Endothelial cell of hepatic sinusoid (primary cell): ENCODE results near the gene SLC35F2.
"Not testable (repeated sequence)": the region's sequence is repeated elsewhere in the genome, so short reads cannot be mapped to it uniquely, and the experiment has no call there.

Experiments used
- in situ Hi-C: cut with HindIII; loops from 2 replicates; pipeline ENCODE4 v1.10.0; 2017; ENCODE audit warnings: low sequenced_read_pairs

The SLC35F2 gene, protein sequence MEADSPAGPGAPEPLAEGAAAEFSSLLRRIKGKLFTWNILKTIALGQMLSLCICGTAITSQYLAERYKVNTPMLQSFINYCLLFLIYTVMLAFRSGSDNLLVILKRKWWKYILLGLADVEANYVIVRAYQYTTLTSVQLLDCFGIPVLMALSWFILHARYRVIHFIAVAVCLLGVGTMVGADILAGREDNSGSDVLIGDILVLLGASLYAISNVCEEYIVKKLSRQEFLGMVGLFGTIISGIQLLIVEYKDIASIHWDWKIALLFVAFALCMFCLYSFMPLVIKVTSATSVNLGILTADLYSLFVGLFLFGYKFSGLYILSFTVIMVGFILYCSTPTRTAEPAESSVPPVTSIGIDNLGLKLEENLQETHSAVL

GRCh38 chr11:107858217-107859070, at the start of gene SLC35F2:
Gene SLC35F2, minus strand, starts transcription at chr11:107858787. Its CDS starts 20 bp downstream, at chr11:107858767.
- in situ Hi-C loops: no loop called here

DNA sequence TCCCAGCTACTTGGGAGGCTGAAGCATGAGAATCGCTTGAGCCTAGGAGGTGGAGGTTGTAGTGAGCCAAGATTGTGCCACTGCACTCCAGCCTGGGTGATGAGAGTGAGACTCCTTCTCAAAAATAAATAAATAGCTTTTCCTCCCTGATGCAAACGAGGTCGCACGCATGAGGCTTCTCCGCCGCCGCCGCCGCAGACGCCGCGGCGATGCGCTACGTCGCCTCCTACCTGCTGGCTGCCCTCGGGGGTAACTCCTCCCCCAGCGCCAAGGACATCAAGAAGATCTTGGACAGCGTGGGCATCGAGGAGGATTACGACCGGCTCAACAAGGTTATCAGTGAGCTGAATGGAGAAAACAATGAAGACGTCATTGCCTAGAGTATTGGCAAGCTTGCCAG, 49.6 kb upstream of the SLC35F2 start:
- in situ Hi-C loops: no loop called here

- in situ Hi-C loops: no loop called here
These were observed 39.7 kb upstream of the SLC35F2 start for GRCh38 chr11:107898270-107898669.

GRCh38 chr11:107882095-107882820, 23.7 kb upstream of the SLC35F2 start:
- in situ Hi-C loops: no loop called here

DNA sequence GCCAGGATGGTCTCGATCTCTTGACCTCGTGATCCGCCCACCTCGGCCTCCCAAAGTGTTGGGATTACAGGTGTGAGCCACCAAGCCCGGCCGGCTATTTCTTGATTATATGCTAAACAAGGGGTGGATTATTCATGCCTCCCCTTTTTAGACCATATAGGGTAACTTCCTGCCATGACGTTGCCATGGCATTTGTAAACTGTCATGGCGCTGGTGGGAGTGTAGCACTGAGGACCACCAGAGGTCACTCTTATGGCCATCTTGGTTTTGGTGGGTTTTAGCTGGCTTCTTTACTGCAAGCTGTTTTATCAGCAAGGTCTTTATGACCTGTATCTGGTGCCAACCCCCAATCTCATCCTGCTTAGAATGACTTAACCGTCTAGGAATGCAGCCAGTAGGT, 22.9 kb upstream of the SLC35F2 start:
- in situ Hi-C loops: not testable (repeated sequence)

GRCh38 chr11:107876141-107876540, 17.6 kb upstream of the SLC35F2 start:
- in situ Hi-C loops: loop anchor here (5.0 kb wide), 1 partner anchor 64 kb away; no protein-coding TSS in a partner anchor

GRCh38 chr11:107864591-107864990, 6.0 kb upstream of the SLC35F2 start:
- in situ Hi-C loops: no loop called here

- in situ Hi-C loops: no loop called here
These were observed 2.1 kb upstream of the SLC35F2 start for GRCh38 chr11:107860688-107861087.

DNA sequence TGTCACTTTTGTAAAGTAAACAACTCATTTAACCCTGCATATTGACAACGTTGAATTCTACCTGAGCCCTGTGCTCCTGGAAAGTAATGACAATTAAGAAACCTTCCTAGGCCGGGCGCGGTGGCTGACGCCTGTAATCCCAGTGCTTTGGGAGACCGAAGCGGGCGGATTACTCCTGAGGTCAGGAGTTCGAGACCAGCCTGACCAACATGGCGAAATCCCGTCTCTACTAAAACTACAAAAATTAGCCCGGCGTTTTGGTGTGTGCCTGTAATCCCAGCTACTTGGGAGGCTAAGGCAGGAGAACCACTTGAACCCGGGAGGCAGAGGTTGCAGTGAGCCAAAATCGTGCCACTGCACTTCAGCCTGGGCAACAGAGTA, 1.6 kb upstream of the SLC35F2 start:
- in situ Hi-C loops: not testable (repeated sequence)

GRCh38 chr11:107859459-107860239, 1.1 kb upstream of the SLC35F2 start:
- in situ Hi-C loops: no loop called here

GRCh38 chr11:107857550-107858216, 904 bp downstream of the SLC35F2 start:
- in situ Hi-C loops: no loop called here

GRCh38 chr11:107856981-107857517, 1.5 kb downstream of the SLC35F2 start:
- in situ Hi-C loops: no loop called here

GRCh38 chr11:107856180-107856980, 2.2 kb downstream of the SLC35F2 start:
- in situ Hi-C loops: no loop called here

DNA sequence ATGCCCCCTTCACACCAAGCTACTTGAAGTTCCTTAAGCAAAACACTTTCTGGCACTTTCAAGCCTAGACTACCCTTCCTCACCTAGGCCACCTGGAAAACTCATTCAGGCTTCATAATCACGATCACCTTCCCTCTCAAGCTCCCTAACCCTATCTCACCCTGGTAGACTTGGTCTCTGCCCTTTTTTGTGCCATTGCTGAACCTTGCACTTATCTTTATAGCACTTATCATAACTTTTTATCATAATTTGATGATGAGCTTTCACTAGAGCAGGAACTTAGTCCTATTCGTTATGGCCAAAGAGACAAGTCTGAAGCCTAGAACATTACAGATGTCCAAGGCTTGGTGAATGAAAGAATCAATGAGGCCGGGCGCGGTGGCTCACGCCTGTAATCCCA, 5.5 kb downstream of the SLC35F2 start:
- in situ Hi-C loops: loop anchor here (5.0 kb wide), 1 partner anchor 71 kb away; no protein-coding TSS in a partner anchor

DNA sequence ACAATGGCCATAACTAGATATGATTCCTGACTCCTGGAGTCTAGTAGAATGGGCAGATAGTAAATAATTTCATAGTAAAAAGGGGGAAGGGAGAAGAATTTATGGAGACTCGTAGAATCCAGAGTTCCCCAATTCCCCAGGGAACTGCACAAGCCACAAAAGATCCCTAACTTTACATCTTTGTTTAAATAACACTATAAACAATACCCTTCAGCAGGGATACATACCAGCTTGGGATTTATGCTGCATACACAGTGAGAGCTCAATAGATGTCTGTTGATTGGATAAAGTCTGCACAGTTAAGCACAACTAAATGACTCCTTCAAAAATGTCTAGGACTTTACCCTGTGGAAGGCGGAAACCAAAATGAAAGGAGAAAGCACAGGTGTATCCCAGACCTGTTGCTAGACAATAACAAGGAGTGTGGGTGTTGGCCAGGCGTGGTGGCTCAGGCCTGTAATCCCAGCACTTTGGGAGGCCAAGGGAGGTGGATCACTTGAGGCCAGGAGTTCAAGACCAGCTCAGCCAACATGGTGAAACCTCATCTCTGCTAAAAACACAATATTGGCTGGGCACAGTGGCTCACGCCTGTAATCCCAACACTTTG, 6.8 kb downstream of the SLC35F2 start:
- in situ Hi-C loops: loop anchor here (5.0 kb wide), 1 partner anchor 70 kb away; no protein-coding TSS in a partner anchor

DNA sequence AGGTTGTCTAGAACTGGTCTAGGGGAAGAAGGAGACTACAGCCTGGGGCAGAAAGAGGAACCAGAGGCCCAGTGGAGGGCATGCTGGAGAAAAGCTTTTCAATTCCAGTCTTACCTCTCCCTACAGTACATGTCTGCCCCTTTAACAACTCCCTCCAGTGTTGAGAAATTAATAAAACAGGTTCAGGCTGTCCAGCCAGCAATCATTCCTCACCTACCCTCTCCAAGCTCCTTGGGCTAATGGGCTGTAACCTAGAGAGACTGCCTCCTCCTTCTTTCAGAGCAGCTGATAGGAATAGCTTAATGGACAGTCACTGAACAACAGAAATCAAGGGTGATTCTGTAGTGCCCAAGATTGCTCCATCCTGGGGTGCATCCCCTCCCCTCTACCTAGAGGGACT, 8.8 kb downstream of the SLC35F2 start:
- in situ Hi-C loops: loop anchor here (5.0 kb wide), 1 partner anchor 67 kb away; no protein-coding TSS in a partner anchor

GRCh38 chr11:107848345-107848744, 10.2 kb downstream of the SLC35F2 start:
- in situ Hi-C loops: no loop called here

DNA sequence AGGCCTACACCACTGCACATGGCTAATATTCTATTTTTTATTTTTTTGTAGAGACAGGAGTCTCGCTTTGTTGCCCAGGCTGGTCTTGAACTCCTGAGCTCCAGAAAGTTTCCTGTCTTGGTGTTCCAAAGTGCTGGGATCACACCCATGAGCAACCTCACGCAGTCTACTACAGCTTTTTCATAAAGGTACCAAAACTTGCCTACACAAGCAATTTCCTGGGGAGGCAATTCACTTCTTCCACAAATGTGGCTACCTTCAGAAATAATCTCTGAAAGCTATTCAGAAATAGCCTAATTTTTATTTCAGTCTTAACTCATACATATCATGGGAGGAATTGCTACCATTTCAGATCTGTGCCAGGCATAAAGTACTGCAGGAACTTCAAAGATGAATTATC, 11.4 kb downstream of the SLC35F2 start:
- in situ Hi-C loops: no loop called here
